Breast epithelium (tissue), 4 donors: ENCODE results near the gene ZFX. TPM values are rescaled to one million over a fixed set of nuclear protein-coding genes. Genes with fewer than 3 reads are reported as not detected.

Experiments
- DNase-seq, 2 donors: peaks; one replicate each; pipeline ENCODE4 v3.0.0-alpha.2; 2019; ENCODE audit warnings: low spot score in 2 of 2
- H3K27ac ChIP-seq, 2 donors: fragments of 200-600 bp; sonication (generic) in 1 of 2; one replicate each; pipeline ENCODE4 v1.5.1; 2016 to 2019; ENCODE audit warnings: mild to moderate bottlenecking in 1 of 2
- H3K27me3 ChIP-seq, 2 donors: fragments of 200-600 bp; sonication (generic) in 1 of 2; one replicate each; pipeline versions ENCODE4 v1.5.1 to v1.6.0; 2017 to 2019; ENCODE audit warnings: control low read depth in 1 of 2, mild to moderate bottlenecking in 1 of 2
- H3K36me3 ChIP-seq: fragments of 200-600 bp; one replicate; pipeline ENCODE4 v1.5.1; 2019
- H3K4me1 ChIP-seq, 2 donors: fragments of 200-600 bp; sonication (generic); one replicate each; pipeline ENCODE4 v1.5.1; 2016 to 2019; ENCODE audit warnings: control low read depth in 1 of 2
- H3K4me3 ChIP-seq, 3 donors: fragments of 200-600 bp; sonication (generic); 1 replicate in 2 of 3; 2 replicates in 1 of 3; pipeline ENCODE4 v1.5.1; 2016 to 2019; ENCODE audit warnings: mild to moderate bottlenecking in 3 of 3, moderate library complexity in 2 of 3
- H3K9me3 ChIP-seq, 2 donors: fragments of 200-600 bp; sonication (generic) in 1 of 2; one replicate each; pipeline ENCODE4 v1.5.1; 2016 to 2019; ENCODE audit warnings: control low read depth in 1 of 2
- CTCF ChIP-seq, 3 donors: fragments of 450-650 bp; IDR thresholded peaks; one replicate each; pipeline ENCODE4 v1.5.1; 2016 to 2017; ENCODE audit warnings: antibody characterized with exemption in 3 of 3, mild to moderate bottlenecking in 3 of 3, moderate library complexity in 3 of 3
- POLR2A ChIP-seq: fragments of 450-650 bp; IDR thresholded peaks from one replicate; pipeline ENCODE4 v1.6.1; 2016; ENCODE audit warnings: antibody characterized with exemption, mild to moderate bottlenecking, moderate library complexity
- POLR2AphosphoS5 ChIP-seq, 3 donors: sonication (generic); formaldehyde crosslinking; IDR thresholded peaks; one replicate each; pipeline ENCODE4 v1.6.1; 2017; ENCODE audit warnings: antibody characterized with exemption in 3 of 3
- intact Hi-C: fragments of 100-400 bp; cut with DNase I; formaldehyde crosslinking; loops from one replicate; pipeline ENCODE4 v1.15.1; 2023; ENCODE audit warnings: low total_unique reads
- total RNA-seq, 3 donors: library from RNA; depleted of rRNA; stranded (reverse); fragments of >200 nt; gene quantifications; one replicate each; pipeline ENCODE4 v1.1.0, GENCODE V29; 2016

ZFX gene
- total RNA-seq, 3 donors from 2014 or later, result 46.9 to 88.4 (median 67.5) TPM

- Histone ChIP-seq H3K27me3 (no peaks in the 10 kb centered on the region), H3K27ac (no peak overlapping the region), H3K4me3 (no peak overlapping the region), H3K9me3 (no peaks in the 10 kb centered on the region), H3K36me3 (no peaks in the 10 kb centered on the region), H3K4me1 (no peaks in the 10 kb centered on the region)
- no peak for DNase-seq
- no peak for TF ChIP-seq CTCF (IDR thresholded peaks at IDR 0.05)
- TF ChIP-seq POLR2A, result no peak
- TF ChIP-seq POLR2AphosphoS5 (IDR thresholded peaks at IDR 0.05), result no peak
- intact Hi-C loops, result no loop called here
Measured at GRCh38 chrX:24169211-24169610, 19.7 kb downstream of the ZFX start.

- H3K27ac ChIP-seq, result no peak overlapping the region
- TF ChIP-seq CTCF (IDR thresholded peaks at IDR 0.05), result no peak
- TF ChIP-seq POLR2A, result no peak
- no peak for TF ChIP-seq POLR2AphosphoS5 (IDR thresholded peaks at IDR 0.05)
- intact Hi-C loops, result no loop called here
- H3K9me3 ChIP-seq, result no peaks in the 10 kb centered on the region
- DNase-seq, result no peak
- no peak overlapping the region for H3K4me3 ChIP-seq
- H3K4me1 ChIP-seq, result no peaks in the 10 kb centered on the region
- no peaks in the 10 kb centered on the region for H3K36me3 ChIP-seq
- no peaks in the 10 kb centered on the region for H3K27me3 ChIP-seq
Measured at GRCh38 chrX:24173115-24173847, 23.8 kb downstream of the ZFX start.

GRCh38 chrX:24175276-24175675 lies 25.7 kb downstream of the ZFX start:
- no peaks in the 10 kb centered on the region for H3K36me3 ChIP-seq
- H3K4me1 ChIP-seq, result no peaks in the 10 kb centered on the region
- H3K27me3 ChIP-seq, result no peaks in the 10 kb centered on the region
- intact Hi-C loops, result no loop called here
- no peak for DNase-seq
- no peaks in the 10 kb centered on the region for H3K9me3 ChIP-seq
- H3K27ac ChIP-seq, result no peak overlapping the region
- H3K4me3 ChIP-seq, result no peak overlapping the region
- TF ChIP-seq CTCF (IDR thresholded peaks at IDR 0.05), result no peak
- TF ChIP-seq POLR2AphosphoS5 (IDR thresholded peaks at IDR 0.05), result no peak
- TF ChIP-seq POLR2A, result no peak

- Histone ChIP-seq H3K4me1 (no peaks in the 10 kb centered on the region), H3K27me3 (no peaks in the 10 kb centered on the region), H3K4me3 (no peak overlapping the region), H3K9me3 (no peaks in the 10 kb centered on the region), H3K27ac (no peak overlapping the region), H3K36me3 (no peaks in the 10 kb centered on the region)
- TF ChIP-seq CTCF (IDR thresholded peaks at IDR 0.05), result no peak
- TF ChIP-seq POLR2AphosphoS5 (IDR thresholded peaks at IDR 0.05), result no peak
- no peak for TF ChIP-seq POLR2A
- intact Hi-C loops, result no loop called here
- no peak for DNase-seq
Measured at GRCh38 chrX:24178441-24178840, 28.9 kb downstream of the ZFX start.

GRCh38 chrX:24184018-24184417 lies 34.5 kb downstream of the ZFX start:
- H3K4me3 ChIP-seq, result no peak overlapping the region
- no peaks in the 10 kb centered on the region for H3K4me1 ChIP-seq
- no peak for DNase-seq

More at GRCh38 chrX:24184018-24184417, 34.5 kb downstream of the ZFX start:
- Histone ChIP-seq H3K36me3 (no peaks in the 10 kb centered on the region), H3K27ac (no peak overlapping the region), H3K9me3 (no peaks in the 10 kb centered on the region), H3K27me3 (no peaks in the 10 kb centered on the region)
- no peak for TF ChIP-seq POLR2AphosphoS5 (IDR thresholded peaks at IDR 0.05)
- no peak for TF ChIP-seq POLR2A
- TF ChIP-seq CTCF (IDR thresholded peaks at IDR 0.05), result no peak
- intact Hi-C loops, result no loop called here
